Endothelial cell (in vitro differentiated cells): ENCODE measurements around the gene TBCE. TPM values are rescaled to one million over a fixed set of nuclear protein-coding genes. Genes with fewer than 3 reads are reported as not detected.

Experiments used
- DNase-seq: peaks from one replicate; pipeline ENCODE4 v3.0.0; 2021; ENCODE audit warnings: low spot score
- H3K27ac Mint-ChIP-seq: one replicate; pipeline ENCODE4 v1.8.0; 2021; ENCODE audit warnings: mixed read lengths, inconsistent platforms; ENCODE audit not compliant: unreplicated experiment
- H3K27me3 Mint-ChIP-seq: one replicate; pipeline ENCODE4 v1.8.0; 2021; ENCODE audit warnings: mild to moderate bottlenecking, moderate library complexity, mixed read lengths, inconsistent platforms; ENCODE audit not compliant: unreplicated experiment
- H3K36me3 Mint-ChIP-seq: one replicate; pipeline ENCODE4 v1.8.0; 2021; ENCODE audit warnings: mild to moderate bottlenecking, low read depth, mixed read lengths, inconsistent platforms; ENCODE audit not compliant: unreplicated experiment
- H3K4me1 Mint-ChIP-seq: one replicate; pipeline ENCODE4 v1.8.0; 2021; ENCODE audit warnings: mild to moderate bottlenecking, mixed read lengths, inconsistent platforms; ENCODE audit not compliant: unreplicated experiment
- H3K4me3 Mint-ChIP-seq: one replicate; pipeline ENCODE4 v1.8.0; 2021; ENCODE audit warnings: mild to moderate bottlenecking, mixed read lengths, inconsistent platforms; ENCODE audit not compliant: unreplicated experiment
- H3K9me3 Mint-ChIP-seq: one replicate; pipeline ENCODE4 v1.8.0; 2021; ENCODE audit warnings: mixed read lengths, inconsistent platforms; ENCODE audit not compliant: unreplicated experiment
- total RNA-seq: library from RNA; stranded (reverse); fragmentation: NEBNext Ultra II Directional; extraction: Animal tissue kit (Norgen Biotek cat#: 25700); gene quantifications from one replicate; pipeline ENCODE4 v1.2.1, GENCODE V29; 2021; ENCODE audit not compliant: unreplicated experiment
- TF ChIP-seq, protein P1 (sequence below): fragments of 200-600 bp; sonication (generic); IDR thresholded peaks from one replicate; pipeline ENCODE4 v1.5.0; 2021; ENCODE audit warnings: antibody characterized with exemption; ENCODE audit not compliant: unreplicated experiment

Gene TBCE
- total RNA-seq, 1 donor from 2014 or later = 24.7 TPM

DNA sequence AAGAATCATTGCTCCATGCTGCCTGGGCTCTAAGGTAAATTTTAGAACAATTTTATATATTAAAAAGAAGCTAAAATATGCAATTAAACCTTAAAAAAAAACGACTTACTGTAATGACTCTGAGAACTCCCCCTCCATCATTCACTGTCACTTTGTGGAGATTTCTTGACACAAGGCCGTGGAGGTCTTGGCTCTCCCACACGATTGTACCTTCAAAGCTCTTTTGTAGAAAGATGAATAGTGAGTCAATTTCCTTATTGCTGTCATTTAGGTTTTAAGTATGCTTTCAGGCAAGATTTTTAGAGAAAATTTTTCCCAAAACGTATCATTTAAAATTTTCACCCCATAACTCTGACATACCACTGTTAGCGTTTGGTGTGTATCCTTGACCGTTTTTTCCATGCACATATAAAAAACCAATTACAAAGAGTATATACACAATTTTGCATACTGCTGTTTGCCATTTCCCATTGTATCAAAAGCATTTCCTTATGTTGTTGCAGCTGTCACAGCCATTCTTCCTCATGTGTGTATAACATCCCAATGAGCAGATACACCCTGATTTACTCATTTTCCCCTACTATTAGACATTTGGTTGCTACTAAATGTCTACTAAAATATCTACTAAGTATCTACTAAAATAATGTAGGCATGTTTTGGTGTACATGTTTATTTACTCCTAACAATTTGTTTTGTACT lies 103.7 kb downstream of the TBCE start:
- TF ChIP-seq, protein P1, sequence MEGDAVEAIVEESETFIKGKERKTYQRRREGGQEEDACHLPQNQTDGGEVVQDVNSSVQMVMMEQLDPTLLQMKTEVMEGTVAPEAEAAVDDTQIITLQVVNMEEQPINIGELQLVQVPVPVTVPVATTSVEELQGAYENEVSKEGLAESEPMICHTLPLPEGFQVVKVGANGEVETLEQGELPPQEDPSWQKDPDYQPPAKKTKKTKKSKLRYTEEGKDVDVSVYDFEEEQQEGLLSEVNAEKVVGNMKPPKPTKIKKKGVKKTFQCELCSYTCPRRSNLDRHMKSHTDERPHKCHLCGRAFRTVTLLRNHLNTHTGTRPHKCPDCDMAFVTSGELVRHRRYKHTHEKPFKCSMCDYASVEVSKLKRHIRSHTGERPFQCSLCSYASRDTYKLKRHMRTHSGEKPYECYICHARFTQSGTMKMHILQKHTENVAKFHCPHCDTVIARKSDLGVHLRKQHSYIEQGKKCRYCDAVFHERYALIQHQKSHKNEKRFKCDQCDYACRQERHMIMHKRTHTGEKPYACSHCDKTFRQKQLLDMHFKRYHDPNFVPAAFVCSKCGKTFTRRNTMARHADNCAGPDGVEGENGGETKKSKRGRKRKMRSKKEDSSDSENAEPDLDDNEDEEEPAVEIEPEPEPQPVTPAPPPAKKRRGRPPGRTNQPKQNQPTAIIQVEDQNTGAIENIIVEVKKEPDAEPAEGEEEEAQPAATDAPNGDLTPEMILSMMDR = no peak
- no peak overlapping the region for H3K4me3 Mint-ChIP-seq
- H3K36me3 Mint-ChIP-seq = no peaks in the 10 kb centered on the region

DNA sequence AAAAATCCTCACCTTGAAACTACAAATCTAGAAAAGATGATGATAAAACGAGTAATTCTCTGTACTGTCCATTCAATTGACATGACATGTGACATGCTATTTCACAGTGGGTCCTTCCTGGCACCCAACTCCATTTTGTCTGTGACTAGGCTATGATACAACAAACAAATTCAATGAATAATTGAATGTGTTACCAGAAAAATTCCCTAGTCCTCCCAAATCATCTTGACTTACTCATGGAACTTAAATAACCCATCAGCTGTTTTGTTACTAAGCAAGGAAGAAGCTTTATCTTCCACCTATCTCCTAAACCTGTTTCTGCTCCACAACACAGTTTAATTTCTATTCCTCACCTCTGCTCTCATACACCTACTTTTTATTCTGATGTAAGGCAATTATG lies 106.6 kb downstream of the TBCE start:
- Mint-ChIP-seq H3K36me3 (peaks cover 6% of the 10 kb centered on the region), H3K4me1 (no peaks in the 10 kb centered on the region), H3K27ac (peak overlapping the region; percentile 64), H3K9me3 (no peaks in the 10 kb centered on the region), H3K27me3 (peaks cover 1% of the 10 kb centered on the region), H3K4me3 (no peak overlapping the region)
- TF ChIP-seq, protein P1 = no peak
- DNase-seq = no peak

More for the DNA sequence above, 103.7 kb downstream of the TBCE start:
- H3K27me3 Mint-ChIP-seq = peaks cover 1% of the 10 kb centered on the region
- no peaks in the 10 kb centered on the region for H3K4me1 Mint-ChIP-seq
- H3K27ac Mint-ChIP-seq = no peak overlapping the region
- H3K9me3 Mint-ChIP-seq = no peaks in the 10 kb centered on the region
- no peak for DNase-seq

GRCh38 chr1:235483090-235483489 lies 115.9 kb downstream of the TBCE start:
- Mint-ChIP-seq H3K9me3 (no peaks in the 10 kb centered on the region), H3K4me3 (peak overlapping the region; percentile 4), H3K27ac (no peak overlapping the region), H3K27me3 (no peaks in the 10 kb centered on the region), H3K4me1 (no peaks in the 10 kb centered on the region), H3K36me3 (peaks cover 24% of the 10 kb centered on the region)
- DNase-seq = no peak
- TF ChIP-seq, protein P1 = no peak

DNA sequence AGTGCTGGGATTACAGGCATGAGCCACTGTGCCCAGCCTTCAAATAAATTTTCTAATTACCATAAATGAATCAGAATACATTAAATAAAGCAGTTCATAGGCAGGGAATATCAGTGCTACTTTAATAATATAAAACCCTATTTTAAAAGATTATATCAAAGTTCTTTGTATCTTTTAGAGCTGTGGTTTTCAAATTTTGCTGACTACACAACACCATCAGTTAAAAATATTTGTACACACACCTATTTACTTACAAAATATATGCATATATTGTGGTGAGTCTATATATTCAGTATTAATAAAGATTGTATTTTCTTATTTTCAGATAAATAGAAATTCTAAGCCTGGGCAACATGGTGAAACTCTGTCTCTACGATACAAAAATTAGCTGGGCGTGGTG lies 118.3 kb downstream of the TBCE start:
- Mint-ChIP-seq H3K4me1 (no peaks in the 10 kb centered on the region), H3K9me3 (no peaks in the 10 kb centered on the region), H3K4me3 (no peak overlapping the region), H3K36me3 (peaks cover 19% of the 10 kb centered on the region), H3K27ac (no peak overlapping the region), H3K27me3 (no peaks in the 10 kb centered on the region)
- TF ChIP-seq, protein P1 = no peak
- DNase-seq = no peak

GRCh38 chr1:235486321-235486720 lies 119.1 kb downstream of the TBCE start:
- TF ChIP-seq, protein P1 = no peak
- H3K4me3 Mint-ChIP-seq = no peak overlapping the region
- DNase-seq = no peak
- H3K27me3 Mint-ChIP-seq = no peaks in the 10 kb centered on the region
- no peaks in the 10 kb centered on the region for H3K4me1 Mint-ChIP-seq
- no peaks in the 10 kb centered on the region for H3K9me3 Mint-ChIP-seq
- peaks cover 19% of the 10 kb centered on the region for H3K36me3 Mint-ChIP-seq
- no peak overlapping the region for H3K27ac Mint-ChIP-seq
